Ecto neural progenitor cell (in vitro differentiated cells): Measurements from ENCODE around the gene GPC3.

ENCODE experiments used
- DNase-seq: peaks from one replicate; pipeline ENCODE4 v3.0.0-alpha.2; 2018; ENCODE audit warnings: low spot score

GPC3 gene

GRCh38 chrX:133840415-133840814 lies 145.0 kb downstream of the GPC3 start:
- DNase-seq = no peak

GRCh38 chrX:133838761-133839676 lies 146.4 kb downstream of the GPC3 start:
- peak; percentile 50 for DNase-seq

- DNase-seq = no peak
These were observed 148.3 kb downstream of the GPC3 start for GRCh38 chrX:133837091-133837490.

- no peak for DNase-seq
These were observed 148.8 kb downstream of the GPC3 start for GRCh38 chrX:133836561-133836960.

GRCh38 chrX:133834771-133835170 lies 150.6 kb downstream of the GPC3 start:
- no peak for DNase-seq

- DNase-seq = no peak
These were observed 165.8 kb downstream of the GPC3 start for GRCh38 chrX:133819546-133819945.

GRCh38 chrX:133818019-133818418 lies 167.4 kb downstream of the GPC3 start:
- DNase-seq = no peak

GRCh38 chrX:133815496-133815895 lies 169.9 kb downstream of the GPC3 start:
- no peak for DNase-seq

- DNase-seq = no peak
These were observed 171.4 kb downstream of the GPC3 start for GRCh38 chrX:133813971-133814370.

GRCh38 chrX:133812402-133812801 lies 173.0 kb downstream of the GPC3 start:
- no peak for DNase-seq

GRCh38 chrX:133810925-133811324 lies 174.5 kb downstream of the GPC3 start:
- DNase-seq = no peak

- no peak for DNase-seq
These were observed 181.3 kb downstream of the GPC3 start for GRCh38 chrX:133804072-133804471.

- no peak for DNase-seq
These were observed 189.1 kb downstream of the GPC3 start for GRCh38 chrX:133796282-133796681.

- no peak for DNase-seq
These were observed 191.3 kb downstream of the GPC3 start for GRCh38 chrX:133794126-133794525.

- DNase-seq = no peak
These were observed 191.8 kb downstream of the GPC3 start for GRCh38 chrX:133793626-133794025.

- peak; percentile 73 for DNase-seq
These were observed 193.0 kb downstream of the GPC3 start for GRCh38 chrX:133792198-133792953.

GRCh38 chrX:133789829-133790228 lies 195.6 kb downstream of the GPC3 start:
- no peak for DNase-seq

- DNase-seq = no peak
These were observed 199.0 kb downstream of the GPC3 start for GRCh38 chrX:133786382-133786781.

GRCh38 chrX:133783274-133783673 lies 202.1 kb downstream of the GPC3 start:
- no peak for DNase-seq

- DNase-seq = no peak
These were observed 204.2 kb downstream of the GPC3 start for GRCh38 chrX:133781174-133781573.

GRCh38 chrX:133776072-133776471 lies 209.3 kb downstream of the GPC3 start:
- DNase-seq = peak; percentile 52

GRCh38 chrX:133774807-133775206 lies 210.6 kb downstream of the GPC3 start:
- no peak for DNase-seq

GRCh38 chrX:133771086-133771646 lies 214.2 kb downstream of the GPC3 start:
- DNase-seq = no peak
